Caco-2 (cell line): ENCODE data around the gene NT5DC1. TPM values are rescaled to one million over a fixed set of nuclear protein-coding genes. Genes with fewer than 3 reads are reported as not detected.

ENCODE experiments used
- BruUV-seq: library from RNA; stranded (reverse); fragments of 400-500 nt; replicated peaks from 2 replicates; lab custom pipeline; 2021; lab: Mats Ljungman, UMichigan
- CTCF ChIA-PET: fragments of 300-600 bp; sonication (Branson Sonifier 250); formaldehyde crosslinking; loops from one replicate; lab custom pipeline; 2022; ENCODE audit warnings: antibody characterized with exemption; lab: Charles Lee
- POLR2A ChIA-PET: fragments of 300-600 bp; sonication (Branson Sonifier 250); formaldehyde crosslinking; loops from one replicate; lab custom pipeline; 2022; ENCODE audit warnings: antibody characterized with exemption; lab: Charles Lee
- DNase-seq, 2 experiments: peaks; one replicate each; pipeline versions ENCODE4 v3.0.0 to v3.0.0-alpha.2; 2020 to 2022
- H3K27me3 ChIP-seq: replicated peaks from 2 replicates; pipeline ENCODE4 v1.6.0; 2011; ENCODE audit warnings: low read length; ENCODE audit not compliant: control insufficient read depth, insufficient read depth
- H3K36me3 ChIP-seq: 2 replicates; pipeline ENCODE4 v1.5.1; 2011; ENCODE audit warnings: low read length; ENCODE audit not compliant: control insufficient read depth, insufficient read depth
- H3K4me1 ChIP-seq: fragments of 250-450 bp; sonication (Bioruptor Pico); 2 replicates; pipeline ENCODE4 v1.5.1; 2020; ENCODE audit warnings: mild to moderate bottlenecking
- H3K4me3 ChIP-seq: 2 replicates; pipeline ENCODE4 v1.5.1; 2011; ENCODE audit warnings: low read depth, mild to moderate bottlenecking, control low read depth, low read length
- H3K9me3 ChIP-seq: fragments of 250-450 bp; sonication (Bioruptor Pico); 2 replicates; pipeline ENCODE4 v1.5.1; 2020; ENCODE audit warnings: mild to moderate bottlenecking, moderate library complexity
- H3K27ac Mint-ChIP-seq: one replicate; pipeline ENCODE4 v1.8.0; 2022; ENCODE audit warnings: mixed read lengths; ENCODE audit not compliant: unreplicated experiment
- H3K27me3 Mint-ChIP-seq: one replicate; pipeline ENCODE4 v1.8.0; 2022; ENCODE audit warnings: mixed read lengths; ENCODE audit not compliant: insufficient read depth, unreplicated experiment
- H3K36me3 Mint-ChIP-seq: one replicate; pipeline ENCODE4 v1.8.0; 2022; ENCODE audit warnings: mild to moderate bottlenecking, mixed read lengths; ENCODE audit not compliant: insufficient read depth, unreplicated experiment
- H3K4me1 Mint-ChIP-seq: one replicate; pipeline ENCODE4 v1.8.0; 2022; ENCODE audit warnings: low read depth, mixed read lengths; ENCODE audit not compliant: unreplicated experiment
- H3K4me3 Mint-ChIP-seq: one replicate; pipeline ENCODE4 v1.8.0; 2022; ENCODE audit warnings: mild to moderate bottlenecking, moderate library complexity, mixed read lengths; ENCODE audit not compliant: unreplicated experiment
- H3K9me3 Mint-ChIP-seq: one replicate; pipeline ENCODE4 v1.8.0; 2022; ENCODE audit warnings: mixed read lengths; ENCODE audit not compliant: unreplicated experiment
- CTCF ChIP-seq, 2 experiments: fragments of 200-600 bp in 1 of 2; IDR thresholded peaks; 1 replicate in 1 of 2; 2 replicates in 1 of 2; pipeline versions ENCODE4 v1.5.1 to v1.8.0; 2011 to 2022; ENCODE audit warnings: antibody characterized with exemption in 1 of 2, control low read depth in 1 of 2, inconsistent platforms in 1 of 2, low read depth in 1 of 2, low read length in 1 of 2, mild to moderate bottlenecking in 1 of 2, moderate library complexity in 1 of 2; ENCODE audit not compliant: insufficient read depth in 1 of 2, severe bottlenecking in 1 of 2, unreplicated experiment in 1 of 2
- intact Hi-C: fragments of 100-400 bp; cut with micrococcal nuclease; formaldehyde crosslinking; loops from one replicate; pipeline ENCODE4 v1.10.0; 2022; ENCODE audit not compliant: unreplicated experiment
- total RNA-seq: library from RNA; stranded (reverse); gene quantifications from 2 replicates; pipeline ENCODE4 v1.2.3, GENCODE V29; 2022

The NT5DC1 gene
- total RNA-seq, 1 experiment from 2014 or later: 54.3 TPM

- Mint-ChIP-seq H3K27me3 (no peaks in the 10 kb centered on the region), H3K4me3 (no peak overlapping the region), H3K36me3 (peaks cover 6% of the 10 kb centered on the region), H3K4me1 (peaks cover 1% of the 10 kb centered on the region), H3K9me3 (peaks cover 26% of the 10 kb centered on the region), H3K27ac (no peak overlapping the region)
- Histone ChIP-seq H3K4me3 (no peak overlapping the region), H3K36me3 (no peaks in the 10 kb centered on the region), H3K27me3 (no peaks in the 10 kb centered on the region), H3K9me3 (no peaks in the 10 kb centered on the region; the same call in 1 of the 2 replicates), H3K4me1 (no peaks in the 10 kb centered on the region)
- ChIA-PET CTCF (no interaction called here), POLR2A (no interaction called here)
- DNase-seq: no peak
- intact Hi-C loops: no loop called here
- no peak for TF ChIP-seq CTCF (IDR thresholded peaks at IDR 0.05; ENCODE audit: insufficient read depth in 1 of 2, low read depth in 1 of 2, low read length in 1 of 2, severe bottlenecking in 1 of 2, unreplicated experiment in 1 of 2)
- no TSS peak for BruUV-seq
Observed at GRCh38 chr6:116165596-116165995, 64.9 kb downstream of the NT5DC1 start.

DNA sequence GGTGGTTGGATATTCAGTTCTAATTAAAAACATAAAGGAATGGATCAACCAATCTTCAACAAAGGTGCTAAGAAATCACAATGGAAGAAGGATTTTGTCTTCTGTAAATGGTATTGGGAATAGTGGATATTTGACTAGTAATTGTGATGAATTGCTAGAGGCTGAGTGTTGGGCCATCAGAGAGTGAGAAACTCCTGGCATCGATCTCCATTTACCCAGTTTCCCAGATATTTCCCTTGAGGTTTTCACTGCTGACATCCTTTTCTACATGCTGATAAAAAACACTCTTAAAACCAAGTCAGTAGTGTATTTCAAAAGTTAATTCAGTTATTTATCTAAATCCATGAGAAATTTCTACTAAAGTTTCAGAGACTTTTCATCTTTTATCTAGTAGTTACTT, 65.7 kb downstream of the NT5DC1 start:
- POLR2A ChIA-PET: no interaction called here
- Mint-ChIP-seq H3K4me1 (peaks cover 7% of the 10 kb centered on the region), H3K27me3 (no peaks in the 10 kb centered on the region), H3K27ac (no peak overlapping the region), H3K9me3 (peaks cover 26% of the 10 kb centered on the region), H3K36me3 (peaks cover 6% of the 10 kb centered on the region), H3K4me3 (no peak overlapping the region)
- no peaks in the 10 kb centered on the region for H3K27me3 ChIP-seq
- DNase-seq: no peak
- no peaks in the 10 kb centered on the region for H3K4me1 ChIP-seq
- TF ChIP-seq CTCF (IDR thresholded peaks at IDR 0.05; ENCODE audit: insufficient read depth in 1 of 2, low read depth in 1 of 2, low read length in 1 of 2, severe bottlenecking in 1 of 2, unreplicated experiment in 1 of 2): no peak
- H3K36me3 ChIP-seq: no peaks in the 10 kb centered on the region
- BruUV-seq: no TSS peak
- intact Hi-C loops: no loop called here
- H3K9me3 ChIP-seq: no peaks in the 10 kb centered on the region; the same call in 1 of the 2 replicates
- CTCF ChIA-PET: no interaction called here
- no peak overlapping the region for H3K4me3 ChIP-seq

DNA sequence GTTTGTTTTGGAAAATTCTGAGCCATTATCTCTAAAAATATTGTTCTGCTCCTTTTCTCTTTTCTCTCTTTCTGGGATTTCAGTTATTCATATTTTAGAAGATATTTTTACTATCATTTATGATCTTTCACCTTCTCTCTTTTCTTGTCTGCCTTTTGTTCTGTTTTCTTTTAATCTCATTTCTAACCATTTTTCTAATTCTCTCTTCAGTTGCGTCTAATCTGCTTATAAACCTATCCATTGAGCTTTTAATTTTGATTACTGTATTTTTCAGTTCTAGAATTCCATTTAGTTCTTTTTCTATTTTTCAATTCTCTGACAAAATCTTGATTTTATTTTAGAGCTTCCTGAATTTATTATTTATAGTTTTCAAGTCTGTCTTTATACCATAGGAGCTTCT, 67.5 kb downstream of the NT5DC1 start:
- H3K4me3 ChIP-seq: no peak overlapping the region
- Mint-ChIP-seq H3K4me1 (peaks cover 7% of the 10 kb centered on the region), H3K4me3 (no peak overlapping the region), H3K27me3 (no peaks in the 10 kb centered on the region), H3K27ac (no peak overlapping the region), H3K9me3 (peaks cover 24% of the 10 kb centered on the region), H3K36me3 (peaks cover 6% of the 10 kb centered on the region)
- H3K36me3 ChIP-seq: no peaks in the 10 kb centered on the region
- no peaks in the 10 kb centered on the region for H3K27me3 ChIP-seq
- POLR2A ChIA-PET: no interaction called here
- BruUV-seq: no TSS peak
- intact Hi-C loops: no loop called here
- H3K9me3 ChIP-seq: no peaks in the 10 kb centered on the region; the same call in 1 of the 2 replicates
- CTCF ChIA-PET: no interaction called here
- H3K4me1 ChIP-seq: no peaks in the 10 kb centered on the region
- TF ChIP-seq CTCF (IDR thresholded peaks at IDR 0.05; ENCODE audit: insufficient read depth in 1 of 2, low read depth in 1 of 2, low read length in 1 of 2, severe bottlenecking in 1 of 2, unreplicated experiment in 1 of 2): no peak
- no peak for DNase-seq
